CD14-positive monocyte (primary cell): Measurements from ENCODE around the gene JAG2. TPM values are rescaled to one million over a fixed set of nuclear protein-coding genes. Genes with fewer than 3 reads are reported as not detected.

Experiments
- DNase-seq, 3 donors: peaks; one replicate each; pipeline ENCODE4 v3.0.0-alpha.2; 2011 to 2022
- H2AFZ ChIP-seq: 2 replicates; pipeline ENCODE4 v1.6.0; 2012; ENCODE audit warnings: mild to moderate bottlenecking, low read depth, low read length, inconsistent platforms; ENCODE audit not compliant: insufficient read depth, poor library complexity, severe bottlenecking
- H3K27ac ChIP-seq, 2 donors: 1 replicate in 1 of 2; 2 replicates in 1 of 2; pipeline ENCODE4 v1.5.1; 2012 to 2013; ENCODE audit warnings: low read length in 2 of 2, control low read depth in 1 of 2, inconsistent platforms in 1 of 2, low read depth in 1 of 2, mild to moderate bottlenecking in 1 of 2
- H3K27me3 ChIP-seq, 2 donors: one replicate each; pipeline versions ENCODE4 v1.6.0 to v1.6.1; 2011 to 2013; ENCODE audit warnings: low read length in 2 of 2; ENCODE audit not compliant: control insufficient read depth in 2 of 2, insufficient read depth in 2 of 2
- H3K36me3 ChIP-seq, 2 donors: replicated peaks in 1 of 2; 1 replicate in 1 of 2; 2 replicates in 1 of 2; pipeline versions ENCODE4 v1.5.1 to v1.6.1; 2012 to 2013; ENCODE audit warnings: low read length in 2 of 2, control low read depth in 1 of 2, inconsistent platforms in 1 of 2, mild to moderate bottlenecking in 1 of 2; ENCODE audit not compliant: insufficient read depth in 2 of 2, control insufficient read depth in 1 of 2
- H3K4me1 ChIP-seq, 2 donors: 1 replicate in 1 of 2; 2 replicates in 1 of 2; pipeline versions ENCODE4 v1.5.1 to v1.6.1; 2012 to 2013; ENCODE audit warnings: low read length in 2 of 2, control low read depth in 1 of 2, inconsistent platforms in 1 of 2, mild to moderate bottlenecking in 1 of 2, moderate library complexity in 1 of 2; ENCODE audit not compliant: insufficient read depth in 2 of 2, control insufficient read depth in 1 of 2
- H3K4me2 ChIP-seq: replicated peaks from 2 replicates; pipeline ENCODE3; 2012; ENCODE audit warnings: low read length, moderate library complexity, mild to moderate bottlenecking; ENCODE audit not compliant: poor library complexity, severe bottlenecking; ENCODE audit errors: extremely low read depth
- H3K4me3 ChIP-seq, 3 experiments: fragments of 200-600 bp in 1 of 3; sonication (generic) in 1 of 3; replicated peaks in 1 of 3; 1 replicate in 2 of 3; 2 replicates in 1 of 3; pipeline ENCODE4 v1.5.1; 2011 to 2013; ENCODE audit warnings: low read length in 3 of 3, mild to moderate bottlenecking in 3 of 3, control low read depth in 2 of 3, low read depth in 2 of 3, inconsistent platforms in 1 of 3, moderate library complexity in 1 of 3
- H3K79me2 ChIP-seq: 2 replicates; pipeline ENCODE4 v1.6.0; 2012; ENCODE audit warnings: mild to moderate bottlenecking, control low read depth, inconsistent platforms, low read length, moderate library complexity; ENCODE audit not compliant: insufficient read depth
- H3K9ac ChIP-seq: 2 replicates; pipeline ENCODE4 v1.6.0; 2017; ENCODE audit warnings: low read length, mild to moderate bottlenecking; ENCODE audit not compliant: insufficient read depth, poor library complexity, severe bottlenecking
- H3K9me3 ChIP-seq, 2 donors: replicated peaks in 1 of 2; 1 replicate in 1 of 2; 2 replicates in 1 of 2; pipeline versions ENCODE4 v1.5.1 to v1.6.1; 2012 to 2013; ENCODE audit warnings: low read length in 2 of 2, control low read depth in 1 of 2; ENCODE audit not compliant: control insufficient read depth in 1 of 2, insufficient read depth in 1 of 2
- H4K20me1 ChIP-seq: 2 replicates; pipeline ENCODE4 v1.6.0; 2012; ENCODE audit warnings: mild to moderate bottlenecking, low read length, control low read depth, moderate library complexity; ENCODE audit not compliant: insufficient read depth
- H3K27ac Mint-ChIP-seq, 7 donors: one replicate each; pipeline ENCODE4 v1.8.0; 2020; ENCODE audit warnings: mild to moderate bottlenecking in 7 of 7, mixed read lengths in 7 of 7, moderate library complexity in 6 of 7, inconsistent platforms in 2 of 7
- H3K27me3 Mint-ChIP-seq, 3 donors: one replicate each; pipeline ENCODE4 v1.8.0; 2021 to 2022; ENCODE audit warnings: low read depth in 3 of 3, mild to moderate bottlenecking in 3 of 3, mixed read lengths in 3 of 3, moderate library complexity in 3 of 3, inconsistent platforms in 1 of 3
- H3K36me3 Mint-ChIP-seq, 2 donors: one replicate each; pipeline ENCODE4 v1.8.0; 2020; ENCODE audit warnings: mixed read lengths in 2 of 2, inconsistent platforms in 1 of 2, mild to moderate bottlenecking in 1 of 2
- H3K4me1 Mint-ChIP-seq: one replicate; pipeline ENCODE4 v1.8.0; 2020; ENCODE audit warnings: mild to moderate bottlenecking, mixed read lengths
- H3K4me3 Mint-ChIP-seq, 2 donors: one replicate each; pipeline ENCODE4 v1.8.0; 2020; ENCODE audit warnings: mild to moderate bottlenecking in 2 of 2, mixed read lengths in 2 of 2, moderate library complexity in 1 of 2
- H3K9me3 Mint-ChIP-seq, 7 donors: one replicate each; pipeline ENCODE4 v1.8.0; 2020 to 2022; ENCODE audit warnings: mixed read lengths in 7 of 7, mild to moderate bottlenecking in 6 of 7, moderate library complexity in 6 of 7, inconsistent platforms in 2 of 7
- WGBS: methylation state at CpG from one replicate; pipeline ENCODE4 v1.1.5; 2013; ENCODE audit warnings: missing lambda C conversion rate; ENCODE audit not compliant: insufficient coverage; 5-methylcytosine and 5-hydroxymethylcytosine counted together
- intact Hi-C, 2 donors: fragments of 100-400 bp; cut with micrococcal nuclease; formaldehyde crosslinking; loops; one replicate each; pipeline versions ENCODE4 v1.15.0 to v1.15.1; 2023
- polyA plus RNA-seq, 3 donors: library from polyadenylated mRNA; depleted of rRNA in 1 of 3; unstranded in 2 of 3; stranded (reverse) in 1 of 3; fragments of 300-500 nt in 2 of 3; fragments of >200 nt in 1 of 3; fragmentation: Illumina TruSeq in 2 of 3; gene quantifications; 1 replicate in 2 of 3; 2 replicates in 1 of 3; pipeline ENCODE4 v1.2.3, GENCODE V29; 2012 to 2021
- TF ChIP-seq, protein P1 (sequence below): fragments of 200-600 bp; IDR thresholded peaks from one replicate; pipeline ENCODE4 v1.8.0; 2022; ENCODE audit warnings: antibody characterized with exemption, mild to moderate bottlenecking

The JAG2 gene
- polyA plus RNA-seq, 3 donors, result 1.2 TPM; not detected in 2

DNA sequence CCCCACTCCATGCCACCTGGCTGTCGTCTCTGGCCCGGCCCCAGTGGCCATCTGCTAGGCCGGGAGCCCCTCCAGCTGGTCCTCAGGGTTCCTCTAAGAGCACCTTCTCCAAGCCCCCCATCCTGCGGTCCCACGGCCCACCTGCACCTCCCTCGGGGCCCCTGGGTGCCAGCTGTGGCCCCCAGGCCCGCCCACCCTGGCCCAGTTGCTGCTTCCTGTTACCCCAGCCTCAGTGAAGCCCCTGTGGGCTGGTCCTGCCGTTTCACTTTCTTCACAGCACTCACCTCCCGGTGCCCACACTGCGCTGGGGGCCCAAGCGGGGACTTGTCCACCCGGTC is 40.1 kb upstream of the JAG2 start:
- Histone ChIP-seq H3K4me3 (no peak overlapping the region), H3K4me2 (no peak overlapping the region), H3K9me3 (no peaks in the 10 kb centered on the region), H3K79me2 (no peaks in the 10 kb centered on the region), H3K27ac (no peak overlapping the region), H4K20me1 (no peaks in the 10 kb centered on the region), H3K27me3 (peaks cover 0 to 7% of the 10 kb centered on the region in 2 donors), H3K4me1 (no peaks in the 10 kb centered on the region), H3K9ac (no peak overlapping the region), H2AFZ (no peak overlapping the region), H3K36me3 (peaks cover 31 to 38% of the 10 kb centered on the region in 2 donors)
- H3K9me3 Mint-ChIP-seq, result no peaks in the 10 kb centered on the region
- no peaks in the 10 kb centered on the region for H3K4me1 Mint-ChIP-seq
- peaks cover 8 to 24% (median 11%) of the 10 kb centered on the region in 3 donors for H3K27me3 Mint-ChIP-seq
- no peak overlapping the region for H3K4me3 Mint-ChIP-seq
- TF ChIP-seq, protein P1, sequence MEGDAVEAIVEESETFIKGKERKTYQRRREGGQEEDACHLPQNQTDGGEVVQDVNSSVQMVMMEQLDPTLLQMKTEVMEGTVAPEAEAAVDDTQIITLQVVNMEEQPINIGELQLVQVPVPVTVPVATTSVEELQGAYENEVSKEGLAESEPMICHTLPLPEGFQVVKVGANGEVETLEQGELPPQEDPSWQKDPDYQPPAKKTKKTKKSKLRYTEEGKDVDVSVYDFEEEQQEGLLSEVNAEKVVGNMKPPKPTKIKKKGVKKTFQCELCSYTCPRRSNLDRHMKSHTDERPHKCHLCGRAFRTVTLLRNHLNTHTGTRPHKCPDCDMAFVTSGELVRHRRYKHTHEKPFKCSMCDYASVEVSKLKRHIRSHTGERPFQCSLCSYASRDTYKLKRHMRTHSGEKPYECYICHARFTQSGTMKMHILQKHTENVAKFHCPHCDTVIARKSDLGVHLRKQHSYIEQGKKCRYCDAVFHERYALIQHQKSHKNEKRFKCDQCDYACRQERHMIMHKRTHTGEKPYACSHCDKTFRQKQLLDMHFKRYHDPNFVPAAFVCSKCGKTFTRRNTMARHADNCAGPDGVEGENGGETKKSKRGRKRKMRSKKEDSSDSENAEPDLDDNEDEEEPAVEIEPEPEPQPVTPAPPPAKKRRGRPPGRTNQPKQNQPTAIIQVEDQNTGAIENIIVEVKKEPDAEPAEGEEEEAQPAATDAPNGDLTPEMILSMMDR, result no peak
- no peak overlapping the region for H3K27ac Mint-ChIP-seq
- peaks cover 17 to 35% of the 10 kb centered on the region in 2 donors for H3K36me3 Mint-ChIP-seq
- intact Hi-C loops, result no loop called here
- DNase-seq, result no peak
- 80% methylated on average over 9 of the region's 12 CpGs for WGBS

DNA sequence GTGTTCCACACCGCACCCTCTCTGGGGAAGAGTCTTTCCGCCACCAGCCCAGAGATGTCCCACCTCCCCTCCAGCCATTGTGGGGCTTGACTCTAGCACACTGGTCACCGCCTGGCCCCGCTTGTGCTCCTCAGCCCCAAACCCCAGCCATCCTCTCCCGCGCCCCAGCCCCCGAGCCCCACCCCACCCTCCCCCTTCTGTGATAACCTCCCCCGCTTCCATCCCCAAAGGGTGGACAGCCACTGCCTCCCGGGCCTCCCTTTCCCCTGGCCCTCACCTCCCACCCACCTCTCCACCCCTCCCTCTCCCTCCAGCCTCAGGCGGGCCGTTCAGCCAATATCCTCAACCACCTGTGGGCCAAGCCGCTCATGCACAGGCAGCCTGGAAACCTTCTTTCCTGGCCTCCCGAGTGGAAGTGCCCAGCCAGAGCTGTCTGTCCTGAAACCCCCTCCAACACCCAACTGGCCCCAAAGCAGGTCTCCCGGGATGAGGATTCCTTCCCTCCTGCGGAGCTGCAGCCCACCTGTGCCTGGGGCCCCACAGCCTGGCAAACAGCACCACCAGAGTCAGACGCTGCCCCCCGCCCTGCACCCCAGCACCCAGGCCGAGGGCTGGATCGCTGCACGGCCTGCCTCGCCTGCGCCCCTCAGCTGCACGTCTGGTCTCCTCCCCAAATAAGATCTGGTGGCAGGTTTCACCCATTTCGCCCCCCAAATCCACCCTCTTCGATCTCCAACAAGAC is 39.6 kb upstream of the JAG2 start:
- DNase-seq, result no peak
- intact Hi-C loops, result no loop called here

More for the DNA sequence above, 39.6 kb upstream of the JAG2 start:
- H3K4me2 ChIP-seq, result no peak overlapping the region
- H3K36me3 ChIP-seq, result peaks cover 27 to 32% of the 10 kb centered on the region in 2 donors
- 95% methylated on average over 18 of the region's 25 CpGs for WGBS
- H4K20me1 ChIP-seq, result no peaks in the 10 kb centered on the region
- H3K4me3 ChIP-seq, result no peak overlapping the region
- Mint-ChIP-seq H3K9me3 (no peaks in the 10 kb centered on the region), H3K36me3 (peaks cover 14 to 32% of the 10 kb centered on the region in 2 donors), H3K27me3 (peaks cover 8 to 27% (median 12%) of the 10 kb centered on the region in 3 donors), H3K4me1 (no peaks in the 10 kb centered on the region), H3K4me3 (no peak overlapping the region), H3K27ac (peak overlapping the region in 1 of 7 donors; percentile 24)
- no peaks in the 10 kb centered on the region for H3K9me3 ChIP-seq
- H3K27ac ChIP-seq, result no peak overlapping the region
- H3K9ac ChIP-seq, result no peak overlapping the region
- TF ChIP-seq, protein P1, result no peak
- peaks cover 0 to 9% of the 10 kb centered on the region in 2 donors for H3K27me3 ChIP-seq
- H2AFZ ChIP-seq, result no peak overlapping the region
- peaks cover under 1% of the 10 kb centered on the region in 2 donors for H3K4me1 ChIP-seq
- H3K79me2 ChIP-seq, result no peaks in the 10 kb centered on the region
